ENCODE measurements around the gene PLEKHG4B.

GRCh38 chr5:174876-175465 is 83.0 kb downstream of the PLEKHG4B start:
- TF ChIP-seq CTCF (IDR thresholded peaks at IDR 0.05; ENCODE audit: low read depth, low read length, missing input control), result no peak
- TF ChIP-seq SP1 (IDR thresholded peaks at IDR 0.05), result no peak
- TF ChIP-seq RAD21 (IDR thresholded peaks at IDR 0.05), result no peak
- TF ChIP-seq TAF1 (conservative IDR thresholded peaks at IDR 0.05), result no peak
- TF ChIP-seq MAX (IDR thresholded peaks at IDR 0.05), result no peak
- no peak for TF ChIP-seq ZBTB33 (IDR thresholded peaks at IDR 0.05)
- no peak for TF ChIP-seq YY1 (IDR thresholded peaks at IDR 0.05)
- no peak for TF ChIP-seq NR2F2 (IDR thresholded peaks at IDR 0.05)
- TF ChIP-seq FOXA1 (IDR thresholded peaks at IDR 0.05), result no peak
- no peak for TF ChIP-seq HNF4G (IDR thresholded peaks at IDR 0.05)
- TF ChIP-seq HNF4A (conservative IDR thresholded peaks at IDR 0.05), result no peak
- no peak for TF ChIP-seq ATF3 (IDR thresholded peaks at IDR 0.05)
